GM03348 (cell line): ENCODE results near the gene FADS6.
"Not testable (repeated sequence)": the region's sequence is repeated elsewhere in the genome, so short reads cannot be mapped to it uniquely, and the experiment has no call there.

ENCODE experiments used
- DNase-seq: peaks from one replicate; pipeline ENCODE4 v3.0.0; 2012; ENCODE audit warnings: low spot score

The FADS6 gene

GRCh38 chr17:74890554-74890953 lies 2.9 kb downstream of the FADS6 start:
- DNase-seq: no peak

GRCh38 chr17:74888469-74888868 lies 5.0 kb downstream of the FADS6 start:
- no peak for DNase-seq

- no peak for DNase-seq
These were observed 10.1 kb downstream of the FADS6 start for GRCh38 chr17:74883241-74883745.

GRCh38 chr17:74882517-74883240 lies 10.8 kb downstream of the FADS6 start:
- DNase-seq: no peak

- no peak for DNase-seq
These were observed 12.4 kb downstream of the FADS6 start for GRCh38 chr17:74881073-74881472.

- DNase-seq: no peak
These were observed 14.1 kb downstream of the FADS6 start for GRCh38 chr17:74879308-74879707.

GRCh38 chr17:74878658-74879057 lies 14.8 kb downstream of the FADS6 start:
- no peak for DNase-seq

GRCh38 chr17:74877592-74878548 lies 15.6 kb downstream of the FADS6 start:
- no peak for DNase-seq

GRCh38 chr17:74875977-74876593 lies 17.3 kb downstream of the FADS6 start:
- DNase-seq: no peak

- no peak for DNase-seq
These were observed 18.1 kb downstream of the FADS6 start for GRCh38 chr17:74875155-74875976.

GRCh38 chr17:74874615-74875037 lies 18.8 kb downstream of the FADS6 start:
- DNase-seq: no peak

- no peak for DNase-seq
These were observed 19.4 kb downstream of the FADS6 start for GRCh38 chr17:74873874-74874614.

GRCh38 chr17:74873037-74873873 lies 20.2 kb downstream of the FADS6 start:
- peak; percentile 100 for DNase-seq

GRCh38 chr17:74872313-74873036 lies 21.0 kb downstream of the FADS6 start, which contains the start of gene FDXR:
Gene FDXR (minus strand): TSS chr17:74872994. CDS start chr17:74872944, 50 bp downstream.
- no peak for DNase-seq

- DNase-seq: no peak
These were observed 21.9 kb downstream of the FADS6 start for GRCh38 chr17:74871356-74872076.

GRCh38 chr17:74870512-74870911 lies 22.9 kb downstream of the FADS6 start:
- peak; percentile 67 for DNase-seq

GRCh38 chr17:74870028-74870427 lies 23.4 kb downstream of the FADS6 start:
- not testable (repeated sequence) for DNase-seq

- no peak for DNase-seq
These were observed 24.6 kb downstream of the FADS6 start for GRCh38 chr17:74868908-74869255.
